ENCODE measurements around the gene CDC42BPG.
A peak's percentile ranks its signal among the peaks of the same experiment; 100 is the strongest.

CDC42BPG gene

DNA sequence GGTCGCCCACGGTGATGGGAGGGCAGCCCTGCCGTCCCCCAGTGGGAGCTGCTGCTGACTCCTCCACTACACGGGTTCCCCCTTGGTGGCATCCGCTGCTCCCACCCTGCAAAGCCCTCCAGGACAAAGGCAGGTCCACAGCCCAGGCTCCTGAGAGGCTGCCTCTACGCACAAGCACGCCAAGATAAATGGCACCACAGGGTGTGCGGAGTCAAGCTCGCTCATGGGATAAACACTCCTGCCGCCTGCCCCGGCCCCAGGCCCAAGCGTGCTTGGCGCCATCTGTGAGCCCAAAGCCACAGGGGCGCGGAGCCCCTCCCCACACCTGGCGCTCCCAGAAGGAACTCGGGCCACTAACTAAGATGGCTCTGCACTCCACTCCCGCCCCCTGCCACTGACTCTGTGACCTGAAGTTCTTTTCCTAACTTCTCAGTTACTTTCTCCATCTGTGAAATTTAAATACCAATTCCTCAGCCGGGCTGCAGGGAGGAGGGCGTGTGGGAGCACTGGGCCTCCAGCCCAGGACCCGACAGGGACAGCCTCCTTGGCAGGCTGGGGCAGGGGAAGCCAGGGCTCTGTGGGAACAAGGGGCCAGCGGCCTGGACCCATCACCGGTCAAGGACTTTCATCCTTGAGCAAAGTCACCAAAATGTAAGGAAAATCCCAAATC lies 19.1 kb upstream of the CDC42BPG start:
- no peak for DNase-seq

GRCh38 chr11:64862987-64863390 lies 18.5 kb upstream of the CDC42BPG start:
- no peak for DNase-seq

DNA sequence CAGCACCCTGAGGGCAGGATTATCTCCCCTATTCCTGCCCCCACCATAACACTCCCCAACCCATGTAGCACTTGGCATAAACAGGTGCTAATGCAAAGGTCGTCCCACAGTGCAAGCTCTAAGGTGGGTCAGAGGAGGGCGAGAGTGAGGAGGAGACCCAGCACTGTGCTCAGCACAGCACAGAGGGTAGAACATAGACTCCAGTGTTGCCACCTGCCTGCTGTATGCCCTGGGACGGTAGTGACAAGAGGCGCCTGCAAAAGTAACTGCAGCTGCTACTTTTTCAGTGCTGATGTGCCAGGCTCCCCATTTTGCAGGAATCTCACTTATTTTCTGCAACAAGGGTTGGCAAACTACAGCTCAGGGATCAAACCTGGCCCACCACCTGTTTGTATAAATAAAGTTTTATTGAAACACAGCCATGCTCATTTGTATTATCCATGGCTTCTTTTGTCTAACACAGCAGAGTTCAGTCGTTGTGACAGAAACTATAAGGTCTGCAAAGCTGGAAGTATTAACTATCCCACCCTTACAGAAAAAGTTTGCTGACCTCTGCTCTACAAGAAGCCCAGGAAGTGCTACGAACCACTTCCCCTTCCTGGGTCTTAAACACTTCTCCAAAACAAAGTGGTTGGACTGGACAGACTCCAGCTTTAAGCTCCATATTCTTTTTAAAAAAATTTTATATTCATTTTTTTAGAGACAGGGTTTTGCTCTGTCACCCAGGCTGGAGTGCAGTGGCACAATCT lies 16.9 kb upstream of the CDC42BPG start:
- DNase-seq, result no peak

DNA sequence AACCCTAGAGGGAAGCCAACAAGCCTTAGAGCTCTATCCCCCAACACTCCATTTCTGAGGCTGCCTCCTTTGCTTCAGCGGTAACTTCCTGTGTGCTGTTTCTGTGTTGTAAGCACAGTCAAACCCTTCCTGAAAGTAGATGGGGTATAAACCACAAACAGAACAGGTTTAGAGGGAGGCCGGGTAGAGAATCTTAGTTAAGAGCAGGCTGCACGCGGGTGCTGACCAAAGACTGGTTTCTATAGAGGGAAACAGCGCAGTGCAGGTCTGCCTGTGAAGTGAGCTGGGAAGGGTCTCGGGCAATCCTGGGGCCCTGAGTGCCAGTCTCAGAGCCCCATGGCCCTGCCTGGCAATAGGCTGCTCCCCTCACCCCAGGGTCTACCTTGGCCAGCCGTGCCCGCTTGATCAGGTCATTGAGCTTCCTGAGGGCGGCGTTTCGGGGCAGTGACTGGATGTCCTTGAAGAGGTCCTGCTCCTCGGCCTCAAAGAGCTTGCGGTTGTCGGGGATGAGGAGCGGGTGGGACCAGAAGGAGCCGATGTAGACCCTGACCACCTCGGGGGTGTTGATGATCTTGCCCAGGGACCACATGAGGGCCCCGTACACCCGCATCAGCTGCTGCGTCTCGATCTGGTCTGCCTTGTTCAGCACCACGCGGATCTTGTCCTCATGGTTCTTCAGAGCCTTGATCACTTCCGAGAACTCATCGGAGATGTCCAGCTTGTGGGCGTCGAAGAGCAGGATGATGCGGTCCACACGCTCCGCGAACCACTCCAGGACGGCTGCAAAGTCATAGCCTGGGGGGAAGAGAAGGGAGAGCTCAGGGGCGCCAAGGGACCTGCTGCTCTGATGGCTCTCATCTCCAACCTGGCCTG lies 15.3 kb upstream of the CDC42BPG start:
- DNase-seq, result no peak

DNA sequence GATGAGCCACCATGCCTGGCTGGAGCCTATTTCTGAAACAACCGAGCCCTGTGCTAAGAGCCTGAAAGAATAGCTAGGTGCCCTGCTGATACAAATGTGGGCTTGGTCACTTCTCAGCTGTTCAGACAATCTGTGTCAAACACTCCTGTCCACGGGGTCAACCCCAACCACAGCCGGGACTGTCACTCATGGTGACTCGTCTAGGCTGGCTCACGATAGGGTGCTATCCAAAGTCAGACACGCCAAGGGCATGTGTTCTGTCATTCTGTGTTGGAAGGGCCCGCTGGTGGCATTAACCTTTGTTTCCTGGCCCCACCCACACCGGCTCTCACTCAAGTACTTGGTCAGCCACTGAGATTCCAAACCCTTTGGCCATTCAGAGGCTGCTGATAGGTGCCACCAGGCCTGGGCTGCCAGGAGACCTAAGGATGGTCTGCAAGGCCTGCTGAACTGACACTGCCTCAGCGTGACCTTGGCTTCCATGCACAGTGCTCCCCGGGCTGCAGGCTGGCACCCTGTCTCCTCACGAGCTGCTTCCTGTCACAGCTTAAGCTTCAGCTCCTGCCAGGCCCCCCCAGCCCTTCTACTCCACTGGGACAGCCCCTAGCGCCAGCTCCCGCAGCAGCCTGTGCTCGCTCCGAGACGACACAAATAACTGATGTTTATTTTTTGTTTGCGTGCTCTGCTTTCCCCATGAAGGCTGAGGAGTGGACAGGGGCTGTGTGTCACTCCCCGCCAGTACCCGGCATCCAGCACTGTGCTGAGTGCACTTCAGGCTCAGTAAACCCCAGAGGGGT lies 14.2 kb upstream of the CDC42BPG start:
- peak; percentile 53 for DNase-seq

DNA sequence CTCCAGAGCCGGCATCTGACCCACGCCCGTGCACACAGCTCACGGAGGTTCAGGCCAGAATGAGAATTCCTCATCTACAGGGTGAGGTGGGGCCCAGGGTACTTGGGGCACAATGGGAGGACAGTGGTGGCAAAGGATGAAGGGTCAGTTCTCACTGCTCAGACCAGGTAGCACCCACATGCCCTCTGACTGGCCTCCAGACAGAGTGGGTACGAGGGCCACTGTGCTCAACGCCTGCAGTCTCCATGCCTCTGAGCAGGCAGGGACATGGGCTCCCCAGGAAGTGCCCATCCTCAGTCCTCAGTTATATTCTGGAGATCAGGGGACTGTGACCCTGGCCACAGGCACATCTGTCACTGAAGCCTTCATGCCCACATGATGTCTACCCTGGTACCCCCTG lies 13.0 kb upstream of the CDC42BPG start:
- no peak for DNase-seq

DNA sequence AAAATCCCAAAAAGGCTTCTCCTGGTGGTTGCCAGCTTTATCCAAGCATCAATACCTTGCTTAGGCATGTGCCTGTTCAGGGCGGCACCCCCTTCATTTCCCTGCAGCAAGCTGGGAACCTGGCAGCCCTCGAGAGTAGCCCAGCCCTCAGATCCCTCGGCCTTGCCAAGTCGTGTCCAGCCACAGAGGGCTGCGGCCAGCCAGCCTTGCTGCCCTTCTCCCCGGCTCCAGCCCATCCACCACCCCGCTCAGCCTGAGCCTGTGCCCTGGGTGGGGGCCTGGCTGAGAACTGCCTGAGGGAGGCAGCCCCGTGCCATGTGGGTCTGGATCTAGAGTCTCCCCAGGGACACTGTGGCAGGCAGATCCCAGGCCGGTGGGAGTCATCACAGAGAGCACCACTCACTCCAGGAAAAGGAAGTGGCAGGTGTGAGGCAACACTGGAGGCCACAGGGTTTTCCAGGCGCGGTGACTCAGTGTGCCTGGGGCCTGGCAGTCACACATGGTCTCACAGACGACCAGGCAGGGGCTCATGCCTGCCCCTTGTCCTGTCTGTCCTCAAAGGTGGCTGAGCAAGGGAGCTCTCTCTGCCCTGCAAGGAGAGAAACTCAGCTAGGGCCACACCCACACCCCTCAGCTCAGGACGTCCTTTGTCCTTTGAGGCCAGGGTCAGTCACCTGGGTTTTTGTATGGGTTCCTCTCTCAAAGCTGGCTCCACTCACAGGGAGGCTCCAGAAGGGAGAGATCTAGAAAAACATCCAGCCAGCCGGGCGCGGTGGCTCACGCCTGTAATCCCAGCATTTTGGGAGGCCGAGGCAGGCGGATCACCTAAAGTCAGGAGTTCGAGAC lies 12.2 kb upstream of the CDC42BPG start:
- no peak for DNase-seq

DNA sequence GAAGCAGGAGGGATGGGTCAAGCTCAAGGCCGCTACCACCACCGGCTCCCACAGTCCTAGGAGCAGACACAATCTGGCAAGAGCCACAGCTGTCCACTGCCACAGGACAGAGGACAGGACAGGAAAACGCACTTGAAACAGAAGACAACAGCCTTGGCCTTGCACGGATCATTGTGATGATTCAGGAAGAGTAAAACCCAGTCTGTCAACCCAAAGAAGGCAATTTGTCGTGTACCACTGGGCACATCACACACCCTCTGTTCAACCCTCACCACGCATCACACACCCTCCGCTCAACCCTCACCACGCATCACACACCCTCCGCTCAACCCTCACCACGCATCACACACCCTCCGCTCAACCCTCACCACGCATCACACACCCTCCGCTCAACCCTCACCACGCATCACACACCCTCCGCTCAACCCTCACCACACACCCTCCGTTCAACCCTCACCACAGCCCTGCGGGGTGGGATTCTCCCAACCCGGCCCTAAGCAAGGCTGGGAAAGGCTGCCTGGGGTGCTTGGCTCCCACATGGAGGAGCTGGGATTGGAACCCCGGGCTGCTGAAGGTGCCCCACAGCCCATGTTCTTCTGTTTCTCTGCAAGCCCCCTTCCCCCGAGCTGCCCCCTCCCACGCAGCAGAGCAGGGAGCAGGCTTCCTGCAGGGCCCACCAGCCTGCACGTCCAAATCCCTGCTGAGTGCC lies 11.3 kb upstream of the CDC42BPG start:
- no peak for DNase-seq

- DNase-seq, result peak; percentile 52
Observed at GRCh38 chr11:64854534-64855502, 10.4 kb upstream of the CDC42BPG start.

GRCh38 chr11:64854157-64854533 lies 9.7 kb upstream of the CDC42BPG start:
- DNase-seq, result no peak

DNA sequence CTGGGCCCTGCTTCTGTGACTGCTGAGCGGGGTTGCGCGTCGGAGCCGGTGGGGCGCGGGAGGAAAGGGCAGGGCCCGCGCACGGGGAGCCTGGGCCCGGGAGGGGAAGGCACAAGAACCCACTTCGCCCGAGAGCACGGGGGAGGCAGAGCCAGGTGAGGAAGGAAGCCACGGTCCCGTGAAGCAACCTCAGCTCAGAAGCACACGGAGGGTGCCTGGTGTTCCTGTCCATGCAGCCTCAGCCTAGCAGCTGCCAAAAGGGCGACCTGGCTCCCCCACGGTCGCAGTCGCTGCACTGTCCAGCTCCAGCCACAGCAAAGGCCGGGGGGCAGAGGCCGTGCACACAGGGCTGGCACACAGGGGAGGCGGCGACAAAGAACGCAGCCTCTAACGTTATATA lies 9.3 kb upstream of the CDC42BPG start:
- DNase-seq, result no peak

GRCh38 chr11:64852804-64853509 lies 8.5 kb upstream of the CDC42BPG start:
- DNase-seq, result no peak

- no peak for DNase-seq
Observed at GRCh38 chr11:64851831-64852351, 7.4 kb upstream of the CDC42BPG start.

- peak; percentile 52 for DNase-seq
Observed at GRCh38 chr11:64850979-64851567, 6.6 kb upstream of the CDC42BPG start.

GRCh38 chr11:64849598-64850356 lies 5.3 kb upstream of the CDC42BPG start:
- no peak for DNase-seq

GRCh38 chr11:64848826-64849597 lies 4.6 kb upstream of the CDC42BPG start:
- DNase-seq, result no peak

Measured in T-helper 9 cell (primary cell).